DMS 273 treated with DMSO at 0.1 percent for 48 hours (cell line): ENCODE measurements around the gene ALDH18A1.
"Not testable (repeated sequence)": the region's sequence is repeated elsewhere in the genome, so short reads cannot be mapped to it uniquely, and the experiment has no call there.

Experiments
- DNase-seq: peaks from one replicate; lab custom pipeline; 2025; lab: John Stamatoyannopoulos, UW

Gene ALDH18A1

DNA sequence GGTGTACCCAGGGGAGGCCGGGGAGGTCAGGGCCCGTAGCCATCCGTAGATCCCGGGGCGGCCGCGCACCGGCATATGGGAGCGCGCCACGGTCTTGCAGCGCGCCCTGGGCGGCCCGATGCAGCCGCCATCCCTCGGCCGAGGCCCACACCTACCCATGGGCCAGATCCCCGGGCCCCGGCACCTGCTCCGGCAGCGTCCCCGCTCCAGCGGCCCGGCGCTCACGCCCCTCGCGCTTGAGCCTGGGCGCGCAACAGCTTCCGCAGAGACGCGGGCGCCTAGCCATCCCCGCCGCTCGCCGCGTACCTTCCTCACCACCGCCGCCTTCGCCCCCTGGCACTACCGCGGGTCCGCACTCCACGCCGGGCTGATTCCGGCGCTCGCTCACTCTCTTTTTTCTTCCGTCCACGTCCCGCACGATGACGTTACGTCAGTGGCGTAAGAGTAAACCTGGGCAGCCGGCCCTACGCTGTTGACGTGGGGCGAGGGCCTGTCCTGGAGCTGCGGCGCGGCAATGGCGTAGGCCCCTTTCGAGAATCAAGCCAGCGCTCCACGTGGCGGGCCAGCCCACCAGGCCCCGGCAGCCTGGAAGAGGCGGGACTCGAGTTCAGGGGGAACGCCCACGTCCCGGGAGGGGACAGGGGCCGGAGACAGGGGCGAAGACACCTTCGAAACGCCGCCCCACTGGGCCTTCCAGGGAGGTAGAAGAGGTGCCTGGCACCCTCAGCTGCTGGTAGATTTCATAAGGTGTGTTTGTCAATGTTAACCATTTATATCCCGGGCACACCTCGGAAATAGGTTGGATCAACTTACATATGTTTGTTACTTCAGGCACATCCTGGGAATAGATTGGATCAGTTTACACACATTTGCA, at the start of gene ALDH18A1:
Gene ALDH18A1, minus strand, starts transcription at position 421 of the 874 bp plus-strand sequence. CDS start 3,334 bp downstream, outside the sequence.
- peak; percentile 15 for DNase-seq

DNA sequence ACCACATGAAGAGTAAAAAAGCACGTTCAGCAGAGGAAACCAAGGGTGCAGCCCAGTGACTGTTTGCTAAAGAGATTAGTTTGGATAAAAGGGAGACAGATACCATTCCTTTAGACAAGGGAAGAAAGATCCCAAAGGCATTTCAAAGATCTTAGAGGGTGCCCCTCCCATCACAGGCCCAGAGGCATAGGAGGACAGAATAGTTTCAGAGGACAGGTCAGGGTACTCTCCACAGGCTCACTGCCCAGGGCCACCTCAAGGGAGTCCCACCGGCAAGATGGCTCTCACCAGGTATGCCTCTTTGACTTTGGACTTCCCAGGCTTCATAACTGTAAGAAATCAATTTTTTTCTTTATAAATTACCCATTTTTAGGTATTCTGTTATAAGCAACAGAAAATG, 41.9 kb upstream of the ALDH18A1 start:
- DNase-seq, result no peak

DNA sequence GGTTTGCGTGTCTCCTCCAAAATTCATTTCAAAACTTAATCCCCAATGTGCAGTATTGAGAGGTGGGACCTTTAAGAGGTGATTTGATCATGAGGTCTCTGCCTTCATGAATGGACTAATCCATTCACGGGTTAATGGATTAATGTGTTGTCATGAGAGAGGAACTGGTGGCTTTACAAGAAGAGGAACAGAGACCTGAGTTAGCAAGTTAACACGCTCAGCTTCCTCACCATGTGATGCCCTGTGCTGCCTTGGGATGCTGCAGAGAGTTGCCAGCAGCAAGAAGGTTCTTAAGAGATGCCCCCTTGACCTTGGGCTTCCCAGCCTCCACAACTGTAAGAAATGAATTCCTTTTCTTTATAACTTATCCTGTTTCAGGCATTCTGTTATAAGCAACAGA, 40.9 kb upstream of the ALDH18A1 start:
- DNase-seq, result no peak

DNA sequence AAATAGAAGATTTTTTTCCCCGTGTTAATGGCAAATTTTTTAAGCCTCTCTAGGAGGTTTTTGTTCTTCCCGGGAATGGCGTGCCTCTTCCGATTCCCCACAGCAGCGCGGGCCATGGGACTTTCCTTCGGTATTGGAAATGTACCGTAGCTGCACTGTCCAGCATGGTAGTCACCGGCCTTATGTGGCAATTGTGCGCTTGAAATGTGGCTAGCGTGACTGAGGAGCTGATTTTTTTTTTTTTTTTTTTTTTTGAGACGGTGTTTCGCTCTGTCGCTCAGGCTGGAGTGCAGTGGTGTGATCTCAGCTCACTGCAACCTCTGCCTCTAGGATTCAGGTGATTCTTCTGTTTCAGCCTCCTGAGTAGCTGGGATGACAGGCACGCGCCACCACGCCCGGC, 38.2 kb upstream of the ALDH18A1 start:
- no peak for DNase-seq

DNA sequence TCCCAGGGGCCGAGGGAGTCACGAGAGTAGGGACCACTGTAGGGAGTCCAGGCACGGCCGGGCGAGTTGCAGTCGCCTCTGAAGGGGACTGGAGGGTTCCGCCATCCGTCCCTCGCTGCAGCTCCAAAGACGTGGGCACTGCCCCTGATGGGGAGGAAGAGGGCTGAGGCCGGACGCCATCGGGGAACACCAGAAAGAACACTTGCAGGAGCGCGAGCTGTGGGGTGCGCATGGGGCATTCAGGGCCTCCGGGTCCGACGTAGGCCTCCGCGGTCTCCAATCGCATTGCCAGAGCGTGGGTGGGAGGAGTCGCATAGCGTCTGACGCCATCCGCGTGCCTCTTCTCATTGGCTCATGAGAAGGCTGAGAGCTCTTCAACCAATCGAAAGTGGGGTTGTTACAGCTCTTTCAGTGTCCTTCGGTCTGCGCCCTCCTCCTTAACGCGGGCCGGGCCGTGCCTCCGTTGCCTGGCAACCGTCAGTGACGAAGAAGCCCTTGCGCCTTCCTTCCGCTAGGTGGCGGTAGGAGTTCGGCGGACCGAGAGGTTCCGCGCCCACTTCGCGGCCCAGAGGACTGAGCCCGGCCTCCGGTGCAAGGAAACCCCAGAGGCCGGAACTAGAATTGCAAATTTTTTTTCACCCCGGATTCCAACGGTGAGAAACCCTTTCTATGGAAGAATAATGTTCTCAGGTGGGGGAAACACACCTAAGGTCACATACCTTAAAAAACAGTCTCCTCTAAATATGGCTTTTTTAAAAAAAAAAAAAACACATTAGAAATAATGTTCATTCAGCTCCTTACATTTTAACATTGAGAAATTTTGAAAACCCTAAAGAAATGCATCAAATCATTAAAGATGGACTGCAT, 37.4 kb upstream of the ALDH18A1 start, which contains the start of gene TCTN3:
Gene TCTN3, minus strand, starts transcription at position 260 of the 867 bp plus-strand sequence. Its CDS starts 28 bp downstream, at position 232.
- peak; percentile 95 for DNase-seq

DNA sequence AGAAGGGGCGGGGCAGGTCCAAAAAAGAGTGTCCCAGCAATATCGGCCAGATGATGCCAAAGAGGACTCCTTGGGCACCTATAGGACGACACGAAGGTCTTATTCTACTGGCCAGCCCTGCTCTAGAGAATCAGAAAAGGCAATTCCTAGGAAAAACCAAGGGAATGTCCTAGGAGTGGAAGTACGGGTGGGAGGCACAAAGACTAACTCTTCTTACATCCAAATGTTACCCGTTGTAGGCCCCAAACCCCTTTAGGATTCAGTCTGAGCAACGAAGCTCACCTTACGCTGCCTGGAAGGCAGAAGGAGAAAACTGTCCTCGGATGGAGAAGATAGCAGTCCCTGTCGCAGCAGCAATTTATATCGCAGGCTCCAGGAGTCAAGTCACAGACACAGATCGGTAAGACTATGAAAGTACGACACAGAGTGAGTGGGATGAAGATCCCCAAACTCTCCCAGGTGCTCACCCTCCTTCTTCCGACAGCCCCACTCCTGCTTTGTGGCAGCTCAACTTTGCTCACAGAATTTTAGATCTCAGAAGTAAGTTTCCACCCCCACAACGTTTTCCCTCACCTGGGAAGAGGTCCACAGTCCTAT, 36.7 kb upstream of the ALDH18A1 start:
- DNase-seq, result no peak

DNA sequence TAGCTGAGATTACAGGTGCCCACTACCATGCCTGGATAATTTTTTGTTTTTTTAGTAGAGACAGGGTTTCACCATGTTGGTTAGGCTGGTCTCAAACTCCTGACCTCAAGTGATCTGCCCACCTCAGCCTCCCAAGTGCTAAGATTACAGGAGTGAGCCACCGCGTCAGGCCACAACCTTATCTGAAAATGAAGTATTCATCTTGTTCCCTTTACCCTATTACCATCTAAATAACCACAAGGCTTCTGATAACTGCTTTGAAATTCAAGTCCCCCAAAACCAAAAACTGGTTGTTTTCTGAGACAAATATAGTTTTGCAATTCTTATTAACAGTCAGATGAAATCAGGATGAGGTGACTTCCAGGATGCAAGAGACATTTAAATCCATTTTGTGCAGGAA, 34.8 kb upstream of the ALDH18A1 start:
- DNase-seq, result no peak

DNA sequence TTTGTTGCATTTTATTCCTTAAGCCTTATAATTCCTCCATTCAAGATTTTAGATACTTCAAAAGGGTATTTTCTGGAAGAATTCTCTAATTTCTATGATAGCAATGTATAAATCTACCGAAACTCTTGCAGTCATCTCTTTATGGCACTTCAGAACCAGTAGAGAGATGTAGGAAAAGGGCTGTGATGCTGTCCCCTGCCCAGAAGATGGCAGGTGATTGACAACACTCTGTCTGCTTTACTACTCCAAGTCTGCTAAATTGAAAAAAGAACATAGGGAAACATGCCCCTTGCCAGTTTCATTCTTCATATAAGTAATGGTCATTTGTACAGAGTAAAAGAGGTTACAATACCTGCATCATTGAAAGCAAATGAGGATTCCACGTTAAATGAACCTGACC, 32.1 kb upstream of the ALDH18A1 start:
- DNase-seq, result no peak

DNA sequence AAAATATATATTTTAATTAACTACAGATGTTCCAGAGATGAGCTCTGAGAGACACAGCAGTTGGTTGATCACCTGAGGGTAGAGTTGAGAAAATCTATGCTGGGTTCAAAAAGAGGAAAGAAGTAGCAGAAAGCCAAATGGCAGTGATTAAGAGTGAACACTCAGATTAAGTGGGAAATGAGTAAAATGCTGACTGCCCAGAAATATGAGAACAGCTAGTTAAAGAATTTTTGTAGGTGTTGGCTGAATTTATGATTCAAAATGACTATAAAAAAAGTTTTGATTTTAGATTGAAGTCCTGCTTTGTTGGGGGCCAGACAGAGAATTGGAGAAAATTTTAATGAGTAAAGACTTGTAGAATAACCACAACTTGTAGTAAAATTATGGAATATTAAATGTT, 27.5 kb upstream of the ALDH18A1 start:
- DNase-seq, result no peak

DNA sequence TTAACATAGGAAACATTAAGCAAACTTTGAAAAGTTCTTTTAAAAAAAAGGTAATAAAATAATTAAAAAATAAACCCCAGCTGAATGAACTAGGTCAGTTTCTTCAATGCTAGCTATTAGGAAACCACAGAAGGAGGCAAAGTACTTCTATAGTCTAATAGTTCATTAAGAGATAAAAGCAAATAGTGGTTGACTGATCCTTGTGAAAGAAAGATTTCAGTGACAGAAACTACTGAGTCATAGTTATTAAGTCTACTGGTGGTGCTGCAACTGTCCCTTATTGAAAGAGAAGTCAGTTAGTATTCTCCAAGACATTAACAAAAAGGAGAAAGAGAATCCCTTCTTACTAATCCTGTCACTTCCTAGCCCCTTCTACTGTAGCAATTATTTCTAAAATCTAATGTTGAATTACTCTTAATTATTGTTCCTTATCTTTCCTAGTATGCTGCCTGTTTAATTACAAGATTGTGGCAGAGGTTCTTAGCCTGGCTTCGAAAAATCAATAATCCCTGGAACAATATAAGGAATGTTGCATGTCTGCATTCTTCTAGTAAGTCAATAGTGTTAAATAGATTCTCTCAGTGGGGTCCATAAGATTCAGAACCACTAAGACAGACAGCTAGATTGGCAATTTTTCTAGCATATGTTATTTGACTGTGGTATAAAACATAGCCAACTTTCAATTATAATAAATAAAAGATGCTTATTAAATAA, 19.0 kb upstream of the ALDH18A1 start:
- DNase-seq, result no peak

DNA sequence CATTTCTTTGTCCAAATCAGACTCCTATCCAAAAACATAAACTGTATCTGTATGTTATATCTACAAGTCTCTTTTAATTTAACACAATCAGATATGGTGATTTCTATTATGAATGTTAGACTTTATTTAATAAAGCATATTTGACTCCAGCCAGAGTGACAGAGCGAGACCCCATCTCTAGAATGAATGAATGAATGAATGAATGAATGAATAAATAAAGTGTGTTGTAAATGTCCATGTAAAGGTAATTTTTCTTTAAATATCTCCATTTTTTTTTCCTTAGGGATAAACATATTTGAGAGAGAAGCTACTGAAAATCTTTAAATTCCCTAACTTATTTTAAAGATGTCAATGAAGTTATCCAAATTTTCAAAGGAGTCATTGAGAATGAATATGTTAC, 18.1 kb upstream of the ALDH18A1 start:
- no peak for DNase-seq

DNA sequence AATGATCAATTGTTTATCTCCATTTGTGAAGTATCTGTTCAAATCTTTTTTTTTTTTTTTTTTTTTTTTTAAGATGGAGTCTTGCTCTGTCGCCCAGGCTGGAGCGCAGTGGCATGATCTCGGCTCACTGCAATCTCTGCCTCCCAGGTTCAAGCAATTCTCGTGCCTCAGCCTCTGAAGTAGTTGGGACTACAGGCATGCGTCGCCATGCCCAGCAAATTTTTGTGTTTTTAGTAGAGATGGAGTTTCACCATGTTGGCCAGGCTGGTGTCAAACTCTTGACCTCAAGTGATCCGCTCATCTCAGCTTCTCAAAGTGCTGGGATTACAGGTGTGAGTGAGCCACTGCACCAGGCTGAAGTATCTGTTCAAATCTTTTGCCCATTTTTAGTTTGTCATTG, 16.1 kb upstream of the ALDH18A1 start:
- not testable (repeated sequence) for DNase-seq

DNA sequence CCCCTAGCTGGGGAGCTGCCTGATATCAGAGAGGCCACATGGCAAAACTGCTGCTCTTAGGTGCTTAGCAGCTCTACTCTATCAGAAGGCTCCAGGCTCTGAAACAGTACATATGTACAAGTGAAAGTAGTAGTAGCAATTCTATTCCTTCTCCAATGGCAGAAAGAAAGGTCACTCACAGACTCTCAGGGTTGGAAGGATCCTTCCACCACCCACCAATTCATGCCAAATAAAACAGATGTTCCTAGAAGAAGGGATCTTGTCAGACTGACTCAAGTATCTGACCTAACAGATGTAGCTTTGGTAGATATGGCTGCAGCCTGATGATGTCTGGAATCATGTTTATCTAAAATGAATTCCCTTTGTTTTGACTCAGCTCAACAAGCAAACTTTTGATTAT, 8.0 kb upstream of the ALDH18A1 start:
- no peak for DNase-seq

DNA sequence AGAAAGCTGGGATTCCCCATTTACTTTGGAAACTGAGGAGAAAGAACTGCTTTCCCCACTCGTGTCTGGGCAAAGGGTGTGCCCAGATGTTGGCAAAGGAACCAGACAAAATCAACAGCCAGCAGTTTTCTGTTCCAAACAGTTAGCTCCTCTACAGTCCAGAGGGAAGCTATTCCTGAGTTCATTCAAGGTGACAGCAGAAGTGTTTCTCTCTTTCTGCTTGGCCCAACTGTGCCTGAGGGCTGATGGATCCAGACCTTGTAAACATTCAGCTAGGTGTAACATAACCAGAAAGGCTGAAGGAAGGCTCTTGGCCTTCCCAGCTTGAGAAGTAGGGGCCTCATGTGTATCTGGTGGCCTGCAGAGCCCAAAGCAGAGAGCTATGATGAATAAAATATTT, 7.0 kb upstream of the ALDH18A1 start:
- DNase-seq, result no peak

DNA sequence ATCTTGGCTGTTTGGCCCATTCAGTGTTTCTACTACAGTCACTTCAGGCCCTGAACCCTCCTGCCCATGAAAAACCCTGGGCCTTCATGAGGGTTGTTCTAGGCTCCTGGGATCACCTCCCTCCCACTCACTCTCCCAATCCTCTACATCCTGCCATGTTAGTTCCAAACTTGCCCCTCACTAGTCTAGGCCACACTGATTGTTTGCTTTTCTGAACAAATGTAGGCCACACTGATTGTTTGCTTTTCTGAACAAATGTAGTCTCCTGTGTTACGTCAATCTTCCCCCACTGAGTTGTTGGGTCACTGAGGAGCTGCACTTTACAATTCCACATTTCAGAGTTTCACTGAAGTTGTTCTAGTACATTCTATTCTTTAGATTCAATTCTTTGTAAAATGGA, 5.3 kb upstream of the ALDH18A1 start:
- no peak for DNase-seq

DNA sequence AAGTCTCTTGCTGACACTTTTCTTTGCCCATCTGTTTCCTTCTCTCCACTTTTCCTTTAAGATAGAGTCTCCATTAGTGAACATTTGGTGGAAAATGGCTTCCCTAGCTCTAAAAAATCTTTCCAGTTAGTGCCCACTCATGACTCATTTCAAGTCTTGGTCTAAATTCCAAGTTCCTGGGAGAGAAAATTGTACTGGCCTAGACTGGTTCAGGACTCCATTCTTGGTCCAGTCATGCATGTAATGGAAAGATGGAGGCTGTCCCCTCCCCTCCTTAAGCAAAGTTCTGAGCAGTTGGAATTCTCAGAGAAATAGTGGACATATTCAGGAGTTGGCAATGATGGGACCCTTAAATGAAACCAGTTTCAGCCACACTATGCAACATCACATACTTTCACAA, 3.8 kb upstream of the ALDH18A1 start:
- DNase-seq, result no peak

DNA sequence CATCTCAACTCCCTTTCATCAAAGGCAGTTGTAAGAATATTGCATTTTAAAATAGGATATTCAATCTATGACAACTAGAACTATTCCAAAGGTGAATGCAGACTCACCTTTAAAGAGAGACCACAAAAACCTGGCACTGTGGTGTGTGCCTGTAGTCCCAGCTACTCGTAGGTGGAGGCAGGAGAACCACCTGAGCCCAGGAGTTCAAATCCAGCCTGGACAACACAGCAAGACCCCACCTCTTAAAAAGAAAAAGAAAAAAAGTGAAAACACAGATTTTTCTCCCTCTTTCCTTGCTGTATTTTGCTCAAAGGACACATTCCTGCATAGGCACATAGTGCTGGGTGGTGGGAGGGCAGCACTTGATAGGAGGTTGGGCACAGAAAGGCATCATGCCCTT, 739 bp upstream of the ALDH18A1 start:
- no peak for DNase-seq

DNA sequence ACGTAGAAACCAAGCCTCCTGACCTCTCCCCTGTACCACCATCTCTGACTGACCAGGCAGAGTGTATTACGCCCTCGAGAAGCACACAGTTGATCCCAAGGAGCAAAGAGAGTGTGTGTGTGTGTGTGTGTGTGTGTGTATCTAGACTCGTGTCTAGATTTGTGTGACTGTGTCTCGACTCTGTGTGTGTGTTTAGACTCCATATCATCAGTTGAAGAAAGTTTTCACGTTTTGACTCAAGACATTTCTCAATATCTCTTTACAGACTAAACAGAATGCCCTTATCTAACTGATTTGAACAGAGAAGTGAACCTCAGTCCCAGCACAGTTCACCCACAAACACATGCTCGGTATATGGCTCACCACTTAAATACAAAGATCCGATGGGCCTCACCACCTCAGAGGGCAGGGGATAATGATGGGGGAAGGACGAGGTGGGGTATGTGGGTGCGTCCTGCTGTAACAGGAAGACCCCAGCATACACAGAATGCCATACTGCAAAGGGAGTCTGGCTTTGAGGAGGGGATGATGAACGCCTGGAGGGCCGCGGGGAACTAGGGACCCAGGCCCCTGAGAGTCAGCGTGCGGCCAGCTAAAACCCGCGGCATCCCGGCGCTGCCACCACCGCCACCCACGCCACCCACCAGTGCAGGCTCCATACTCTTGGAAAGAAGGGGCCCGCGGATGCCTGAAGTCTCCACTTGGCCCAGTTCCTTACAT, 780 bp downstream of the ALDH18A1 start:
- DNase-seq, result no peak

DNA sequence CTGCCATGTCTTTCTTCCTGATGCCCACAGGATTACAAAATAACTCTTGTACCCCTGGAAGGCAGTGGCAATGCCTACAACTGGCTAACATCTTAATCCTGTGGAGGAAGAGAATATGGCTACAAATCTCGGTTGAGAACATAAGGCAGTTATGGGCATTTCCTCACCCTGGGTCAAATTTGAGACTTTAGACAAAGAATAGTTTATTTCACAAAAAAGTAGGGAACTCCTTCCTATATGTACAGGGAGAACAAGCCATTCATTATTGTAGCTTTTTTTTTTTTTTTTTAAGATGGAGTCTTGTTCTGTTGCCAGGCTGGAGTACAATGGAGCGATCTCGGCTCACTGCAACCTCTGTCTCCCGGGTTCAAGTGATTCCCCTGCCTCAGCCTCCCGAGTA, 2.6 kb downstream of the ALDH18A1 start:
- DNase-seq, result no peak

DNA sequence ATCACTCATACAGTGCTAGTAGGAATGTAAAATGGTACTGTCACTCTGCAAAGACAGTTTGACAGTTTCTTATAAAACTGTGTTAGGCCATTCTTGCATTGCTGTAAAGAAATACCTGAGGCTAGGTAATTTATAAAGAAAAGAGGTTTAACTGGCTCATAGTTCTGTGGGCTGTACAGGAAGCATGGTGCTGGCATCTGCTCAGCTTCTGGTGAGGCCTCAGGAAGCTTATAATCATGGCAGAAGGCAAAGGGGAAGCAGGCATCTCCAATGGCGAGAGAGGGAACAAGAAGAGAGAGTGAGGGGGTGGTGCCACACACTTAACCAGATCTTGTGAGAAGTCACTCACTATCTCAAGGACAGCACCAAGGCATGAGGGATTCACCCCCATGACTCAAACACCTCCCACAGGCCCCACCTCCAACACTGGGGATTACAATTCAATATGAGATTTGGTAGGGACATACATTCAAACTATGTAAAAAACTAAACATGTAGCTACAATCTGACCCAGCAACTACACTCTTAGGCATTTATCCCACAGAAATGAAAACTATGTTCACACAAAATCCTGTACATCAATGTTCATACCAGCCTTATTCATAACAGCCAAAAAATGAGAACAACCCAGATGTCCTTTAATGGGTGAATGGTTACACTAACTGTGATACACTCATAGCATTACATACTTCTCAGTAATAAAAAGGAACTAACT, 5.0 kb downstream of the ALDH18A1 start:
- no peak for DNase-seq

DNA sequence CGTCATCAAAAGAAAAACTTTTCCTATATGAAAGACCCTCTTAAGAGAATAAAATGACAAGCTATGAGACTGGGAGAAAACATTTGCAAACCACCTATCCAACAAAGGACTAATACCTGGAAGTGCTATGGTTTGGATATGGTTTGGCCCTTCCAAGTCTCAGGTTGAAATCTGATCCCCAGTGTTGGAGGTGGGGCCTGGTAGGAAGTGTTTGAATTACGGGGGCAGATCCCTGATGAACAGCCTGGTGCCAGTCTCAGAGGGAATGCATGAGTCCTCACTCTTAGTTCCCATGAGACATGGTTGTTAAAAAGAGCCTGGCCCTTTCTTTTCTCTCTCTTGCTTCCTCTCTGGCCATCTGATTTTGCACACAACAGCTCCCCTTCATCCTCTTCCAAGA, 6.3 kb downstream of the ALDH18A1 start:
- no peak for DNase-seq
